Measurements from ENCODE around the gene RECK.

DNA sequence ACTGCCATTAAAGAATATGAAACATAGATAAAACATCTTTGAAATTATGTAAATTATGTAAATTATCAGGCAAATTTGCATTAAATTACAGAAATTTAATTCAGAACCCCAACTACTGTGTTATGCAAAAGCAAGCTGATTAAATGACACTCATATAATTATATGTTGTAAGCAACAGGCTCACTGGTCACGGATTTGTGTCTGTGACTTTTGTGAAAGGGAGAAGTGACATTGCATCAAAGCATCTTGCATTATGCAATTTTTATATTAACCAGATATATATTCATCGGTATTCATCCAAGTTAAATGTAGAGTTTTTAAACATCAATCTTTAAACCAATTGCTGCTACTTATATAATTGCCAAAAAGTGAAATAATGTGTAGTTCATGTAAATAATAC, 86.8 kb downstream of the RECK start:
- no peak for TF ChIP-seq ZFX (IDR thresholded peaks at IDR 0.05; ENCODE audit: borderline replicate concordance)
- TF ChIP-seq, protein P1, sequence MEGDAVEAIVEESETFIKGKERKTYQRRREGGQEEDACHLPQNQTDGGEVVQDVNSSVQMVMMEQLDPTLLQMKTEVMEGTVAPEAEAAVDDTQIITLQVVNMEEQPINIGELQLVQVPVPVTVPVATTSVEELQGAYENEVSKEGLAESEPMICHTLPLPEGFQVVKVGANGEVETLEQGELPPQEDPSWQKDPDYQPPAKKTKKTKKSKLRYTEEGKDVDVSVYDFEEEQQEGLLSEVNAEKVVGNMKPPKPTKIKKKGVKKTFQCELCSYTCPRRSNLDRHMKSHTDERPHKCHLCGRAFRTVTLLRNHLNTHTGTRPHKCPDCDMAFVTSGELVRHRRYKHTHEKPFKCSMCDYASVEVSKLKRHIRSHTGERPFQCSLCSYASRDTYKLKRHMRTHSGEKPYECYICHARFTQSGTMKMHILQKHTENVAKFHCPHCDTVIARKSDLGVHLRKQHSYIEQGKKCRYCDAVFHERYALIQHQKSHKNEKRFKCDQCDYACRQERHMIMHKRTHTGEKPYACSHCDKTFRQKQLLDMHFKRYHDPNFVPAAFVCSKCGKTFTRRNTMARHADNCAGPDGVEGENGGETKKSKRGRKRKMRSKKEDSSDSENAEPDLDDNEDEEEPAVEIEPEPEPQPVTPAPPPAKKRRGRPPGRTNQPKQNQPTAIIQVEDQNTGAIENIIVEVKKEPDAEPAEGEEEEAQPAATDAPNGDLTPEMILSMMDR (IDR thresholded peaks at IDR 0.05) = no peak
